NOMO-1 treated with DMSO at 0.1 percent for 48 hours (cell line): Measurements from ENCODE around the gene LACRT.

Experiments
- DNase-seq: peaks from one replicate; lab custom pipeline; 2025; ENCODE audit not compliant: unreplicated experiment; lab: John Stamatoyannopoulos, UW

The LACRT gene

DNA sequence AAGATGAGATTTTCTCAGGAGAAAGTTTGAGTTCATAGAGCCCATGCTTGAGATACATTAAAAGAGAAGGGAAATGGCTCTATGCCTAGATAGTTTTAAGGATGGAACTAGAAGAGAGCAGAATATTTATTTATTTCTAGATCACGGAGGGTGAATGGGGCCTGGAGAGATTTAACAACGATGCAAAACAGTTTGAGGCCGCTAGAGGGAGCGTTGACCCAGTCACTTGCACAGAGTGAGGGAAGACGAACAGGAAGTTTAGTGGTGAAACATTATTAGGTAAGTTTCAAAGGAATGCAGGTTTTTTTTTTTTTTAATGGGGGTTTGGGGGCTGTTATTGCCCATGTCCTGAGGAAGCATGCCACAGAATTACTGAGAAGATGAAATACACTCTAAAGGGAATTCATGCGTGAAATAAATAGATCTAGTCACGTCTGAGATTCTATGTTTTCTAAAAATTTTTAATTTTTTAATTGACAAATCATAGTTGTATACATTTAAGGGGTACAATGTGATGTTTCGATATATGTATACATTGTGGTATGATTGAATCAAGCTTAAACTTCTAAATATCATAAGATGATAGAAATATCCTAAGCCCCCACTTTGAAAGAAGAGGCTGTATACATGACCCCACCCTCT lies 31.4 kb downstream of the LACRT start:
- DNase-seq: peak; percentile 84

DNA sequence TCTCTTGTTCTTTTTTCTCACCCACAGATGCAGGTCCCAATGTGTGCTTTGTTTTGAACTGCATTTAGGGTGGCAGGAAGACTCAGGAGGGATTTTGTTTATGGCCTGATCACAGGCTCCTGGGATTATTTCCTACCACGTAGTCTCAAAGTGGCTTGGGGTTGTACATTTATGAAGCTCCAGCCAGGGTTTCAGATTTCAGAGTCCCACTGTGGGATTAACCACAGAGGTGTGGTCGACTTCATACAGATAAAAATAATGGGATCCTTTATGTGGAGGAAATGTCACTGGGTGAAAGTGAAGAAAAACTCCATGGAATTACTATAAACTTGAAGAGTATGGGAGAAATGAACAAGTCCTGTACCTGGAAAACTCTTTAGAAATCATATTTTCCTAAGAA lies 32.0 kb downstream of the LACRT start:
- no peak for DNase-seq

DNA sequence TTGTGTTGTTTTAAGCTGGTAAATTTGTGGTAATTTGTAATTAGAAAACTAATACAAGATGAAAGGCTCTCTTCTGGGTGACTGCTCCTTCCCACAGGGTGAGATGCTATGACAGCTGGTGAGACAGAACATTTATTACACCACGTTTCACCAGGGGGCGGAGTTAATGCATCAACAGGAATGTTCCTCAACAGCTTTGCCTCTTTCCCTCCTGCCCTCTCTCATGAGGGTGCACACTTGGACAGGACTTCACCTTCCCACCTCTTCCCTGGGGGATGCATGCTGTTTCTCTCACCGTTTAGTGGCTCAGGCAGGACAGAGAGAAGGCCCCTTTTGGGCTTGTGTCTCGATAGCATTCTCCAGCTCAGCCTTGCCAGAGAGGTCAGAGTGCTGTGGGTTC lies 32.9 kb downstream of the LACRT start:
- DNase-seq: peak; percentile 17

DNA sequence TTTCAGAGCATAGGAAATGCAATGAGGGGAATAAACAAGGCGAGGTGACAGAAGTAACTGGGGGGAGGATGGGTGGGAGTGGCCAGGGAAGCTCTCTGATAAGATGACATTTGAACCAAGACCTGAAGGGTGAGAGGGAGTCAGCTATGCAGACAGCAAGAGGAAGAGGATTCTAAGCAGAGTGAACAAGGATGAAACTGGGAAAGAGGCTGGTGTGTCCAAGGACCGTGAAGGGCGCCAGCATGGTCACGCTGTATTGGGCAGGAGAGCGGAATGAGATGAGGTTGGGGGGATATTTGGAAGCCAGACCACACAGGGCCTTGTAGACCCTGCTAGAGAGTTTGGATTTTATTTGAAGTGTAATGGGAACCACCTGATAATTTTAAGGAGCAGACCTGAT lies 35.7 kb downstream of the LACRT start:
- DNase-seq: no peak

DNA sequence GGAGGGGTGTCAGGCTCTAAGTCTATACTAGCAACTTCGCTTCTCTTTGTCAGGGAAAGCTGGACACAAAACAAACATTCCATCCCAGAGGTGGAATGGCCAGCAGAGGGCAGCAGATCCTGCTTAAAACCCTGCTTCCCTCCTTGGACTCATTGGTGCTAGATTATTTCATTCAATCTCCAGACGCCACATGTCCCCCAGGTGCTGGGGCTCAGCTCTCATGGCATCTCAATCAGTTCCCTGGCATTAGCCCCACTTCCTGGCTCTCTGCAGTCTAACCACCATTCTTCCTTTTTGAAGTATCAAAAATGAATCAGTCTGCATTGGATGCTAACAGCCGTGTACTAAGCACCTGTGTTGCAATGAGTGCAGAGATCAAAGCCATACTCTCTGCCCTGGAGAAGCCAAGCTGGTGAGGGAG lies 38.2 kb downstream of the LACRT start:
- DNase-seq: no peak

DNA sequence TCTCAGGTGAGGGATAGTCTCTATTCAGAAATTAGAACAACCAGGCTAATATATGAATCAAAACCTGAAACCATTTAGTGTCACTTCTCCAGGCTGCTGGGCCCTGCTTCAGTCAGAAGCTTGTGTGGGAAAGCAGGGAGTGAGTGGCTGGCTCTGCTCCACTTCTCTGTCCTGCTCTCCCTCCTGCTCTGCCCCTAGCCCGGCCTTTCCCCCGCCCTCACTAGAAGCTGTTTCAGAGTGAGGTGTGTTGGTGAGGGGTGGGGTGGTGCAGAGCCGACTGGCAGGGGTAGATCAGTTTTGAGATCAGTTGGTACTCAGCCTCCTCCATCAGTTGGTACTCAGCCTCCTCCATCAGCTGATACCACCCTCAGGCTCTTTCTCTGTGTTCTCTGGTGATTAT lies 39.2 kb downstream of the LACRT start:
- no peak for DNase-seq

DNA sequence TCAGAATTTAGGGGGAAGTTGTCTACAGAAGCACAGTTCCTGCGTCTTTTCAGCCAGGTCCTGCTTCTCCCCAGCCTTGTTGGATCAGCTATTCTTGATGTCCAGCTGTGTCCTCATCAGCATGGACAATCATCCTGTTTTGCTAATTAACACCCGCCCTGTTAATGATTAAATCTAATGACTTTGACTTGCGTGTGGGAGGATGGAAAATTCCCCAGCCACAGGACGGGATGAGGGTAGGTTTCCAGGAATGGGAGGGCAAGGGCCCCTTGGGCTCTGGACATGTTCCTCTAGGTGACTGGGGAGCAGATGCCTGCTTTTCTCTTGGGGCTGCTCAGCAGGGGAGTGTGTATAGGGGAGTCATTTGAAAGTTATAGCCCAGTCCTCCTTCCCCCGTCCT lies 41.0 kb downstream of the LACRT start:
- no peak for DNase-seq

DNA sequence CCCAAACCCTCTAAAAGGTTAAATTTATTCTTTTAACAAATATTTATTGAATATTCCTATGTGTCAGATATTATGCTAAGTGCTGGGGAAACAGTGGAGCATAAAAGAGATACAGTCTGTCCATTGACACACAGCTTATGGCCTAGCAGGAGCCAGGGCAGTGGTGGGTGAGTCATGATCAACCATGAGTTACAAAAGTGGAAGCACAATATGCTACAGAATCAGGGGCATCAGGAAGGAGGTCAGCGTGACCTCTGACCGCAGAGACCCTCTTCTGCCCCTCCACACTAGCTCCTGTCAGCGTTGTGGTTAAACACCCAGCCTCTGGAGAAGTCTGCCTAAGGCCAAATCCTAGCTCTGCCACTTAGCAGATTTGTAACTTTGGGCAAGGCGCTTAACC lies 41.6 kb downstream of the LACRT start:
- peak; percentile 41 for DNase-seq

DNA sequence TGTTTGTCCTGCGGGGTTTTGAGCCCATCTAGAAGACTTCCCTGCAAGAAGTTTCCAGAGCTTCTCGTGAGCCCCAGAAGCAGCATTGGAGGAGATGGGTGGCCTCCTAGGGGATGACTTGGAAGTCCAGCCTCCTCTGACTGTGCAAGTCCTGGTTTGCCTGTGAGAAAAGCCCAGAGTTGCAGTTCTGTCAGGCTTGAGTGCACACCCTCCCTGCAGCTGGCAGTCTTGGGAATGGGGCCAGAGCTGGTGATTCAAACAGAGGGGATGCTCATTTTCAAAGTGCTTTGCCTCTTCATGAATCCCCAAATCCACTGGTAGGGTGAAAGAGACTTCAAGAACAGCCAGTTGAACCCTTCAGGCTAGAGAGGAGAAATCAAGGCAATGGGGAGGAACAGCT lies 42.4 kb downstream of the LACRT start:
- DNase-seq: no peak

DNA sequence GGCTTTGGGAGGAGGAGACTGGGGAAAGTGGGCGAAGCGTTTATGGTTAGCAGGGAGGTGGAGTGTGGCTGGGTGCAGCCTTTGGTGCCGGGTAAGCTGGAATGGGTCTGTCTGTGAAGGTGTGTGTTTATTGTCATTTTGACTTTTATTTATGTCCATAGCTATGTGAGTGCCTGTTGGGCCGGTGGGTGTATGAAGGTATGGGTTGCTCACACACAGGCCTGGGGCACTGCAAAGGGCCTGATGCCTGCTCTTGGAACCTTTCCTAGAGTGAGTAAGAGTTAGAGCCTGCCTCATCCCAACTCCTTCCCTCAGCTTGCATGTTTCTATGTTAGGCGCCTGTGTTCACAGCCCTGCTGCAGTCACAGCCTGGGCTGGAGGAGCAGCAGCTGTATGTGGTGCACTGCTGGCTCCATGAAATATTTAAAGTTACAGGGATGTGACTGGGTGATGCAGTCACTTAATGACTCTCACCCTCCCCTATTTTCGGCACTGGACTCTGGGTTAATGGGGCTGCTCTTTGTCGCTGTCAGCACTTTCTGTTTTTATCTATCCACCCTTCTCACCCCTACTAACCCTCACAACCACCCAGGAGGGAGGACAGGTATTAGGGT lies 43.6 kb downstream of the LACRT start:
- DNase-seq: no peak

DNA sequence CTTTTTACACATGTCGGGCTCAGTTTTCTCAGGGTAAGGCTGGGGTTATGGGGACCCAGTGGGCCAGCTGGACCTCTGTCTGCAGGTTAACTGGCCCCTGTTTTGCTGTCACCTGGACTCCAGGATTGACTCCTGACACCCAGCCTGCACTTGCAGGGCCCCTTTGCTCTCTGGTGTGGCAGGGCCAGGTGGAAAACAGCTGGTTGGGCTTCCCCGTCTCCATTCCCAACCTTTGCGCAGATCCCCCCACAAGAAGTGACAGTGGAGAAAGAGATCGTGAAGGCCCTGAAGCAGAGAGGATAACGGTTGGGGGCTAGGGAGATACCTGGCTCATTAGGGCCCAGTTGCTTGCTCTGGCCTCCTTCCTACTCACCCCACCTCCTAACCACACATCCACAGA lies 44.7 kb downstream of the LACRT start:
- DNase-seq: no peak

DNA sequence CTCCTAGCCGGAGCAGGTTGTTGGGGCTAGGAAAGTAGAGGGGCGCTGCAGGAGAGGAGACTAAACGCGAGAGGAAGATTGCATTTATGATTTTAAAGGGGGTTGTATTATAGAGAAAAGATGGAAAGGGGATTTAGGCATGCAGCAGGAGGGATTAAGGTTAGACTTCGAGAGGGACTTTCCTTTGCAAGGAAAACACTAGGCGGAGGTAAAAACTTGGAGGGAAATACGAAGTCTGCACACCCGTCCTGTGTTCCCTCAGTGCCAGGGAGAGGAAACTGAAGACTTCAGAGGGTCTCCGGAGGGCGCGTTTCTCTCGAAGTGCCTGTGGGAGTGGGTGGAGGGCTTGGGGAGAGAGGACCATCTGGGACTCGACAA lies 45.8 kb downstream of the LACRT start:
- no peak for DNase-seq

DNA sequence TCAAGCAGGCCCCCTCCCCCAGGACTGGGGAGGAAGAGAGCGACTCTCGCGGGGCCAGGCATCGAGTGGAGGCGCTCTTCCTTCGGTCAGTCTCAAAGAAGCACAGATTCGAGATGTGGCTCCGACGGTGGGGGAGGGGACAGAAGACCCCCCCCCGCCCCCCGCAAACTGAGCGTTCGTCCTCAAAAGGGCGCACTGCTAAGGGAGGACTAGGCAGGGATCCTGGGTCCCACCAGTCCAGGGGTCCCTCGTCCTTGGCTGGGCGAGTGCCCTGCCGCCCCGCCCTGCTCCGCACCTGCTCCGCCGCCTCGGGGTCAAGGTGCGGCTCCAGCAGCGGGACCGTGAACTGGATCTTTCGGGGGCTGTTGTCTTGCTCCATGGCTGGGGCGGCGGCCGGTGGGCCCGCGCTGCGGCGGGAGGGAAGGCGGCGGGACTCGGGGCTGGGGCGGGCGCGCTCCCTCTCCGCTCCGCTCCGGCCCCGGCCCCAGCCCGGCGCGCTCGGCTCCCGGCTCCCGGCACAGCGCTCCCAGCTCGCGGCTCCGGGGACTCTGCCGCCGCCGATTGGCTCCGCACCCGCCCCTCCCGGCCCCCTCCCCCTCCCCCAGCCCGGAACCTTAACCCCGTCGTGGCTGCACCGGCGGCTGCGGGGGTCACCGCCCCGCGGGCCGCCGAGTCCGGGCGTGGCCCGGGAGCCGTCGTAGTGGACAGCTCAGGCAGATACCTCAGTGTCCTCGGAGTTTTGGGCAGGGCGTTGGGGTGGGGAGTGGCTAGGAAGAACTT lies 46.4 kb downstream of the LACRT start, which contains the start of gene PPP1R1A:
TSS of gene PPP1R1A (minus strand) at position 550 of the 780 bp plus-strand sequence. CDS start at position 379, 171 bp downstream.
- no peak for DNase-seq

DNA sequence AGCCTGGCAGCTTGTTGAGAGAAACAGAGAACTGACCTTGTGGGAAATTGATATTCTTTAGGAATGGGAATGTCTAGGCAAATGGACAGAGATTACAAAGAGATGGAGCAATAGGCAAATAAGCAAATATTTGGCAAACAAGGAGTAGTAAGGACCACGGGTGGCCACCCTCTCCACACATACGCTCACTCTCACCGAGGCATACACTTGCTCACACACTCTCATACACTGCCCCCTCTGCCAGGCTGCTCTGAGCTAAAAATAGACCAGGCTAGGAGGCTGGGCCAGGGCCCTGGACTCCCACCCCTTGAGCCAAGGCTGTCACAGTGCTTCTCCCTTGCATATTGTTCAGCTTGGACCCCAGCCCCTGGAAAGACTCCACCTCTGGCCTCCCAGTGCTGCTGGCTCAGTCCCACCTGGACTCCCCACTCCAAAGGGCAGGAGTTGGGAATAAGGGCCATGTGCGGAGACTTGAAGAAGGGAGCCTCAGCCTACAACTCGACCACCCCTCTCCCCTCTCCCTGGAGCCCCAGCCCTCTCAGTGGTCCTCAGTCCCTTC lies 47.3 kb downstream of the LACRT start:
- no peak for DNase-seq

DNA sequence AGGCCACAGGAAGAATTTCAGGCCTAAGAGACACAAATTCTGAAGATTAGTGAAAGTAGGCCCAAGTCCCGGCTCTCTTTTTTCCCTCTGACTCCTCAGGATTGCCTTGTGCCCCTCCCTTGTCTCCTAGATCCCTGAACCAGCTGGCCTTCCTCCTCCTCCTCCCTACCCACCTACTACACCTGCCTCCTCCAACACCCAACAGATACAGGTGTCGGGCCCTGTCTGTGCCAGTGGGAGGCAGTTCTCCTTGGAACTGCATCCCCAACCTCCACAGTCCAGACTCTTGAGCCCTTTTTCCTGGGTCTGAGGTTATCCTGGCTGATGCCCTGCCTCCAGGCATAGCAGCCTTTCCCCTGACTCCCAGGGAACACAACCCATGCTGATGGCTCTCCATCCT lies 48.1 kb downstream of the LACRT start:
- no peak for DNase-seq

DNA sequence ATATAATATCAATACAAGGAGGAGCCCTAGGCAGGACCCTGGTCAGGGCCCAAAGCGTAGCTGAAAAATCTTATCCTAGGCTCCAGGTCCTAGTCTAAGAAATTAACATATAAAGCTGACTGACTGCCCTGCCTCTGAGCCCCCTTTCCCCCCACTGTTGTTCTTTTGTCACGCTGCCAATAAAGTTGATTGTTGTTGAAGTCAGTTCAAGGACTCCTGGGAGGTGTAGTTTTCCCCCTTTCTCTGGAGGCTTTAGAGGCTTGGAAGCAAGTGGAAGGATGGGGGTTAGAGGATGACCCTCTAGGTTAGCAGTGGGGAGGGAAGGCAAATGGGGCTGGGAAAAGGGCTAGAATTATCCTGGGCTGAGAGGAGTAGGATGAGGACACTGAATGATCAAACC lies 49.5 kb downstream of the LACRT start:
- no peak for DNase-seq

DNA sequence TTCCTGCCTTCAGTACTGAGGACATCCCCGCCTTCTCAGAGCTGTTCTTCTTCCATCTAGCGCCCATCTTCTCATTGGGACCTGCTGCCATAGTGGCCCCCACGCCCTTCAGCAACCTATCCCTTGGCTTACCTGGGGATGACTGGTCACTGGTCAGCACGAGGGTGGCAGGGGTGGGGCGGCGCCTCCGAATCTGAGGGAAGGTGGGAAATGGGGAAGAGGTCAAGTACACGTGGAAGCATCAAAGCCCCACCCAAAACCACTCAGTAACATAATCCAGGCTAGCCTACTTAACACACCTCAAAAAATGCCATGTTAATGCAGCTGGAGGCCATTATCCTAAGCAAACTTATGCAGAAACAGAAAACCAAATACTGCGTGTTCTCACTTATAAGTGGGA lies 50.6 kb downstream of the LACRT start:
- DNase-seq: no peak

DNA sequence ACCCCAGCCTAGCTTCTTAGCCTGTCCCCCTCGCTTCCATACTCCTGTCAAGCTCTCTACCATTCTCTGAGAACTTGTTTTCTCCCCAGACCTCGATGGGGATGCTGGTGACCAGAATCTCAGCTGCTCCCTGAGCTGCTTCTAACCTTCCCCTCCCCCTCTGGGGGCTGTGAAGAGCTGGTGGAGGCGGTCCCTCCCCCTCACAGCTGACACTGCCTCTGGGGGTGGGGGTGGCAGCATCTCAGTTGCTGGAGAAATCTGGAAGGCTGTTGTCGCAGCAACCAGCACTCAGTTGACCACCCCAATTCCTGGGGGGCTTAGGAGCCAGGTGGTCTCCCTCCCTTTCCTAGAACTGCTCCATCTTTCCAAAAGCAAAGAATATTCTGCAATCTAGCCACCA lies 51.0 kb downstream of the LACRT start:
- no peak for DNase-seq

DNA sequence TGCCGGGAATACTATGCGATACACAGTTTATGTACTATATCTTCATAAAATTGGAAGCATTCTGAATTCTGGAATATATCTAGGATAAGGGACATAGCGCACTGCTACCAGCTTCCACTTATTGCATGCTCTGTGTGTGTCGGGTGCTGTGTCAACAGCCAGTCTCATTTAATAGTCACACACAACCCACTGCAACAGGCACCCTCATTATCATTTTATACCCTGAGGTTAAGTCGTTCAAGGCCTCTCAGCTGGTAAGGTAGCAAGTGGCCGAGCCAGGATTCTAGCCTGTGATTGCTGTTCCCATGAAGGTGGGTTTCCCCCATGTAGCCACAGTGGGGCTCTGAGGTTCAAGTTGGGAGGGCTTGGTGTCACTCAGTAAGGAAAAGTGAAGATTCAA lies 53.3 kb downstream of the LACRT start:
- DNase-seq: no peak
